ACC112 (cell line): ENCODE data around the gene PRPF40B.
A peak's percentile ranks its signal among the peaks of the same experiment; 100 is the strongest.

Experiments used
- H2AFZ ChIP-seq: fragments of 200-600 bp; sonication (generic); one replicate; pipeline ENCODE4 v1.6.0; 2017; ENCODE audit warnings: antibody characterized with exemption, low read length; ENCODE audit not compliant: unreplicated experiment
- H3K27ac ChIP-seq: fragments of 200-600 bp; sonication (generic); 2 replicates; pipeline ENCODE4 v1.5.1; 2014; ENCODE audit warnings: low read depth, mild to moderate bottlenecking, antibody characterized with exemption, low read length, moderate library complexity
- H3K27me3 ChIP-seq: fragments of 200-600 bp; sonication (generic); 2 replicates; pipeline ENCODE4 v1.6.1; 2014; ENCODE audit warnings: mild to moderate bottlenecking, antibody characterized with exemption, low read length, moderate library complexity, mixed read lengths; ENCODE audit not compliant: insufficient read depth
- H3K36me3 ChIP-seq: fragments of 200-600 bp; sonication (generic); 2 replicates; pipeline ENCODE4 v1.6.1; 2016; ENCODE audit warnings: mild to moderate bottlenecking, antibody characterized with exemption, low read length, moderate library complexity, mixed read lengths; ENCODE audit not compliant: insufficient read depth
- H3K4me1 ChIP-seq: fragments of 200-600 bp; sonication (generic); one replicate; pipeline ENCODE4 v1.6.1; 2016; ENCODE audit warnings: low read length, mixed read lengths; ENCODE audit not compliant: insufficient read depth, unreplicated experiment, control insufficient read depth
- H3K4me3 ChIP-seq: fragments of 200-600 bp; sonication (generic); 2 replicates; pipeline ENCODE4 v1.5.1; 2014; ENCODE audit warnings: mild to moderate bottlenecking, low read depth, low read length
- H3K79me2 ChIP-seq: fragments of 200-600 bp; sonication (generic); one replicate; pipeline ENCODE4 v1.6.0; 2016; ENCODE audit warnings: low read length; ENCODE audit not compliant: control insufficient read depth, unreplicated experiment, insufficient read depth

PRPF40B gene

GRCh38 chr12:49626836-49627235, 3.5 kb downstream of the PRPF40B start:
- Histone ChIP-seq H3K27ac (no peak overlapping the region), H3K4me1 (peaks cover 29% of the 10 kb centered on the region), H3K36me3 (no peaks in the 10 kb centered on the region), H3K79me2 (no peaks in the 10 kb centered on the region), H3K27me3 (no peaks in the 10 kb centered on the region), H2AFZ (no peak overlapping the region), H3K4me3 (no peak overlapping the region)

GRCh38 chr12:49627752-49628360, 4.5 kb downstream of the PRPF40B start:
- no peak overlapping the region for H3K4me3 ChIP-seq
- no peaks in the 10 kb centered on the region for H3K79me2 ChIP-seq
- no peaks in the 10 kb centered on the region for H3K27me3 ChIP-seq
- H3K4me1 ChIP-seq = peaks cover 28% of the 10 kb centered on the region
- no peaks in the 10 kb centered on the region for H3K36me3 ChIP-seq
- no peak overlapping the region for H2AFZ ChIP-seq
- peak overlapping the region; percentile 56 for H3K27ac ChIP-seq

GRCh38 chr12:49631336-49631907, 8.1 kb downstream of the PRPF40B start:
- Histone ChIP-seq H3K4me1 (peaks cover 19% of the 10 kb centered on the region), H3K4me3 (no peak overlapping the region), H3K27me3 (no peaks in the 10 kb centered on the region), H3K79me2 (no peaks in the 10 kb centered on the region), H3K36me3 (no peaks in the 10 kb centered on the region), H2AFZ (no peak overlapping the region), H3K27ac (no peak overlapping the region)

GRCh38 chr12:49632401-49632800, 9.0 kb downstream of the PRPF40B start:
- H2AFZ ChIP-seq = no peak overlapping the region
- no peaks in the 10 kb centered on the region for H3K79me2 ChIP-seq
- H3K27me3 ChIP-seq = no peaks in the 10 kb centered on the region
- peaks cover 12% of the 10 kb centered on the region for H3K4me1 ChIP-seq
- no peak overlapping the region for H3K27ac ChIP-seq
- no peaks in the 10 kb centered on the region for H3K36me3 ChIP-seq
- H3K4me3 ChIP-seq = no peak overlapping the region

- peaks cover 5% of the 10 kb centered on the region for H3K4me1 ChIP-seq
- no peaks in the 10 kb centered on the region for H3K79me2 ChIP-seq
- no peak overlapping the region for H3K27ac ChIP-seq
- H3K27me3 ChIP-seq = no peaks in the 10 kb centered on the region
- no peak overlapping the region for H3K4me3 ChIP-seq
- H3K36me3 ChIP-seq = no peaks in the 10 kb centered on the region
- H2AFZ ChIP-seq = no peak overlapping the region
Observed at GRCh38 chr12:49632986-49633702, 9.8 kb downstream of the PRPF40B start.

- H3K79me2 ChIP-seq = no peaks in the 10 kb centered on the region
- no peak overlapping the region for H2AFZ ChIP-seq
- H3K27ac ChIP-seq = no peak overlapping the region
- no peak overlapping the region for H3K4me3 ChIP-seq
- H3K36me3 ChIP-seq = no peaks in the 10 kb centered on the region
- peaks cover 3% of the 10 kb centered on the region for H3K4me1 ChIP-seq
- H3K27me3 ChIP-seq = no peaks in the 10 kb centered on the region
Observed at GRCh38 chr12:49633703-49634345, 10.5 kb downstream of the PRPF40B start.

GRCh38 chr12:49635036-49635435, 11.7 kb downstream of the PRPF40B start:
- Histone ChIP-seq H3K79me2 (no peaks in the 10 kb centered on the region), H2AFZ (no peak overlapping the region), H3K4me1 (peaks cover 3% of the 10 kb centered on the region), H3K36me3 (no peaks in the 10 kb centered on the region), H3K4me3 (no peak overlapping the region), H3K27ac (no peak overlapping the region), H3K27me3 (no peaks in the 10 kb centered on the region)

- H3K27me3 ChIP-seq = no peaks in the 10 kb centered on the region
- H3K36me3 ChIP-seq = no peaks in the 10 kb centered on the region
- H3K4me1 ChIP-seq = peaks cover 3% of the 10 kb centered on the region
- H3K27ac ChIP-seq = no peak overlapping the region
- H2AFZ ChIP-seq = no peak overlapping the region
- H3K79me2 ChIP-seq = no peaks in the 10 kb centered on the region
- no peak overlapping the region for H3K4me3 ChIP-seq
Observed at GRCh38 chr12:49635656-49636055, 12.3 kb downstream of the PRPF40B start.

- no peak overlapping the region for H3K4me3 ChIP-seq
Observed at GRCh38 chr12:49636574-49636973, 13.2 kb downstream of the PRPF40B start.

GRCh38 chr12:49636979-49637755, 13.8 kb downstream of the PRPF40B start:
- Histone ChIP-seq H3K79me2 (no peaks in the 10 kb centered on the region), H3K4me3 (no peak overlapping the region), H3K4me1 (peaks cover 3% of the 10 kb centered on the region), H3K27me3 (no peaks in the 10 kb centered on the region), H3K36me3 (no peaks in the 10 kb centered on the region), H2AFZ (no peak overlapping the region), H3K27ac (no peak overlapping the region)

More at GRCh38 chr12:49636574-49636973, 13.2 kb downstream of the PRPF40B start:
- Histone ChIP-seq H3K79me2 (no peaks in the 10 kb centered on the region), H3K27me3 (no peaks in the 10 kb centered on the region), H3K4me1 (peaks cover 3% of the 10 kb centered on the region), H3K27ac (no peak overlapping the region), H3K36me3 (no peaks in the 10 kb centered on the region), H2AFZ (no peak overlapping the region)
